GM12878 (cell line): ENCODE measurements around the gene VIPR2. TPM values are rescaled to one million over a fixed set of nuclear protein-coding genes. Genes with fewer than 3 reads are reported as not detected.

Experiments
- ATAC-seq: fragments of 200-7000 bp; cut with Tn5 transposase; 3 replicates; pipeline ENCODE4 v1.9.1; 2020; ENCODE audit warnings: mild to moderate bottlenecking, moderate library complexity
- BruUV-seq: library from RNA; stranded (reverse); fragments of 400-500 nt; replicated peaks from 2 replicates; lab custom pipeline; 2021; lab: Mats Ljungman, UMichigan
- CTCF ChIA-PET: fragments of 300-600 bp; sonication (Branson Sonifier 250); formaldehyde crosslinking; extraction: SDS; loops from one replicate; lab custom pipeline; 2021; ENCODE audit warnings: inconsistent platforms; lab: Yijun Ruan, JAX
- POLR2A ChIA-PET: fragments of 350-600 bp; formaldehyde crosslinking; extraction: SDS; loops from one replicate; lab custom pipeline; 2021; ENCODE audit warnings: inconsistent platforms; lab: Charles Lee
- RAD21 ChIA-PET: fragments of 300-600 bp; sonication (Branson Sonifier 250); formaldehyde crosslinking; loops from one replicate; lab custom pipeline; 2023; ENCODE audit warnings: antibody characterized with exemption; ENCODE audit not compliant: unreplicated experiment; lab: Charles Lee
- SMC1A ChIA-PET: fragments of 300-600 bp; sonication (Branson Sonifier 250); formaldehyde crosslinking; loops from one replicate; lab custom pipeline; 2023; ENCODE audit not compliant: unreplicated experiment, uncharacterized antibody; lab: Charles Lee
- DNase-seq: peaks from one replicate; pipeline ENCODE4 v3.0.0-alpha.2; 2011; ENCODE audit warnings: low read depth, low spot score
- FAIRE-seq: peaks from 3 replicates; lab custom pipeline; 2011; peaks lifted over from hg19 to GRCh38; lab: Jason Lieb, UNC
- H2AFZ ChIP-seq: 2 replicates; pipeline ENCODE4 v1.6.0; 2011; ENCODE audit warnings: low read depth, low read length, control low read depth; ENCODE audit not compliant: control insufficient read depth
- H3K27ac ChIP-seq: 2 replicates; pipeline ENCODE4 v1.5.1; 2011; ENCODE audit warnings: control low read depth; ENCODE audit not compliant: control insufficient read depth, insufficient read depth
- H3K27me3 ChIP-seq, 2 experiments: replicated peaks in 1 of 2; 2 replicates each; pipeline versions ENCODE4 v1.6.0 to v1.6.1; 2011; ENCODE audit warnings: low read length in 1 of 2; ENCODE audit not compliant: control insufficient read depth in 2 of 2, insufficient read depth in 2 of 2
- H3K36me3 ChIP-seq, 2 experiments: 2 replicates each; pipeline ENCODE4 v1.5.1; 2011; ENCODE audit warnings: low read length in 1 of 2; ENCODE audit not compliant: control insufficient read depth in 2 of 2, insufficient read depth in 2 of 2
- H3K4me1 ChIP-seq: 2 replicates; pipeline ENCODE4 v1.6.1; 2011; ENCODE audit warnings: mild to moderate bottlenecking, low read length, moderate library complexity, mixed read lengths; ENCODE audit not compliant: control insufficient read depth, insufficient read depth
- H3K4me2 ChIP-seq: 2 replicates; pipeline ENCODE4 v1.6.0; 2011; ENCODE audit warnings: control low read depth; ENCODE audit not compliant: control insufficient read depth, insufficient read depth
- H3K4me3 ChIP-seq: fragments of 200-600 bp; sonication (generic); 2 replicates; pipeline ENCODE4 v1.5.1; 2016
- H3K79me2 ChIP-seq: 2 replicates; pipeline ENCODE4 v1.6.0; 2011; ENCODE audit warnings: low read length; ENCODE audit not compliant: control insufficient read depth, insufficient read depth
- H3K9ac ChIP-seq: 2 replicates; pipeline ENCODE4 v1.8.0; 2011; ENCODE audit warnings: low read length, control low read depth, mixed read lengths; ENCODE audit not compliant: control insufficient read depth, insufficient read depth
- H3K9me3 ChIP-seq: replicated peaks from 3 replicates; pipeline ENCODE4 v1.5.1; 2011; ENCODE audit warnings: mild to moderate bottlenecking, low read length; ENCODE audit not compliant: control insufficient read depth, insufficient read depth
- H4K20me1 ChIP-seq: 2 replicates; pipeline ENCODE4 v1.6.0; 2011; ENCODE audit not compliant: control insufficient read depth, insufficient read depth
- ASH2L ChIP-seq: fragments of 300-600, 200-600 bp; sonication (generic); IDR thresholded peaks from 2 replicates; pipeline ENCODE4 v1.6.1; 2017; ENCODE audit warnings: low read depth, mild to moderate bottlenecking, borderline replicate concordance
- ETV6 ChIP-seq, 2 experiments: fragments of 450-650 bp in 1 of 2; IDR thresholded peaks in 1 of 2; conservative IDR thresholded peaks in 1 of 2; 2 replicates each; pipeline ENCODE4 v1.6.1; 2014; ENCODE audit warnings: antibody characterized with exemption in 1 of 2, borderline replicate concordance in 1 of 2, low read depth in 1 of 2, mild to moderate bottlenecking in 1 of 2, moderate library complexity in 1 of 2
- HCFC1 ChIP-seq: fragments of 150-350 bp; IDR thresholded peaks from 2 replicates; pipeline ENCODE4 v1.6.1; 2014; ENCODE audit warnings: low read length
- HSF1 ChIP-seq: fragments of 150-350 bp; IDR thresholded peaks from 2 replicates; pipeline ENCODE4 v1.6.1; 2014; ENCODE audit warnings: mild to moderate bottlenecking, low read depth, low read length
- MEF2B ChIP-seq: fragments of 450-650 bp; IDR thresholded peaks from 2 replicates; pipeline ENCODE4 v1.6.1; 2018; ENCODE audit warnings: mild to moderate bottlenecking, moderate library complexity; ENCODE audit not compliant: partially characterized antibody, poor library complexity, severe bottlenecking
- MTA2 ChIP-seq: fragments of 450-650 bp; IDR thresholded peaks from 2 replicates; pipeline ENCODE4 v1.6.1; 2016; ENCODE audit warnings: low read depth, mild to moderate bottlenecking, moderate library complexity
- MTA3 ChIP-seq: IDR thresholded peaks from 2 replicates; pipeline ENCODE4 v1.6.1; 2012; ENCODE audit warnings: low read length, inconsistent platforms, borderline replicate concordance
- MYB ChIP-seq: fragments of 150-350 bp; IDR thresholded peaks from 2 replicates; pipeline ENCODE4 v1.6.1; 2014; ENCODE audit warnings: mild to moderate bottlenecking, low read depth, low read length, borderline replicate concordance
- NR2F1 ChIP-seq: fragments of 450-650 bp; conservative IDR thresholded peaks from 2 replicates; pipeline ENCODE4 v1.6.1; 2017; ENCODE audit warnings: mild to moderate bottlenecking
- POLR2A ChIP-seq: IDR thresholded peaks from 2 replicates; pipeline ENCODE4 v1.6.1; 2011; ENCODE audit warnings: low read depth, mild to moderate bottlenecking, low read length
- RELB ChIP-seq: fragments of 450-650 bp; IDR thresholded peaks from 2 replicates; pipeline ENCODE4 v1.6.1; 2017; ENCODE audit warnings: low read depth, mild to moderate bottlenecking, moderate library complexity
- SMC3 ChIP-seq: IDR thresholded peaks from 2 replicates; pipeline ENCODE4 v1.6.1; 2011; ENCODE audit warnings: low read length, improper control_type of control experiment, borderline replicate concordance
- USF1 ChIP-seq: IDR thresholded peaks from 2 replicates; pipeline ENCODE4 v1.6.1; 2011; ENCODE audit warnings: borderline replicate concordance, low read depth, mild to moderate bottlenecking, moderate library complexity, mixed read lengths, low read length; ENCODE audit not compliant: insufficient read depth; ENCODE audit errors: extremely low read length
- ZNF384 ChIP-seq: IDR thresholded peaks from 2 replicates; pipeline ENCODE4 v1.6.1; 2012; ENCODE audit warnings: low read depth, mild to moderate bottlenecking, low read length, improper control_type of control experiment, borderline replicate concordance
- ZNF622 ChIP-seq: fragments of 450-650 bp; IDR thresholded peaks from 2 replicates; pipeline ENCODE4 v1.6.1; 2017; ENCODE audit warnings: mild to moderate bottlenecking, inconsistent platforms
- ZNF687 ChIP-seq: fragments of 450-650 bp; IDR thresholded peaks from 2 replicates; pipeline ENCODE4 v1.6.1; 2017; ENCODE audit warnings: mild to moderate bottlenecking, moderate library complexity
- WGBS: methylation state at CpG from one replicate; pipeline ENCODE4 v1.1.6; 2016; ENCODE audit warnings: low lambda C conversion rate; ENCODE audit not compliant: insufficient replicate concordance, insufficient coverage; ENCODE audit errors: missing lambda C conversion rate; 5-methylcytosine and 5-hydroxymethylcytosine counted together
- in situ Hi-C: fragments of 300-500 bp; cut with MboI; formaldehyde crosslinking; loops from 9 replicates; pipeline ENCODE4 v1.14.3; 2018; ENCODE audit warnings: mixed read lengths
- intact Hi-C: fragments of 100-400 bp; cut with micrococcal nuclease; formaldehyde crosslinking; loops from one replicate; pipeline ENCODE4 v1.14.2; 2022; ENCODE audit not compliant: unreplicated experiment
- polyA plus RNA-seq, 11 experiments: library from polyadenylated mRNA; depleted of rRNA in 4 of 11; unstranded in 6 of 11; stranded (reverse) in 5 of 11; fragments of >200 nt; fragmentation: Nextera tagmentation in 4 of 11; fragmentation: Illumina TruSeq in 1 of 11; extraction: Ambion mirVana in 4 of 11; extraction: Trizol in 1 of 11; gene quantifications; 1 replicate in 1 of 11; 2 replicates in 10 of 11; pipeline versions ENCODE4 v1.2.1 to v1.2.3, GENCODE V29; 2011 to 2016; ENCODE audit warnings: inconsistent platforms in 2 of 11, missing spikeins in 2 of 11, low read depth in 1 of 11
- total RNA-seq, 4 experiments: library from RNA; depleted of rRNA in 3 of 4; stranded (reverse); fragments of >200 nt in 3 of 4; fragmentation: Illumina TruSeq in 1 of 4; extraction: Trizol in 1 of 4; gene quantifications; 2 replicates each; pipeline versions ENCODE4 v1.2.1 to v1.2.3, GENCODE V29; 2013 to 2021

Gene VIPR2
- total and polyA plus RNA-seq, 10 of the 15 experiments (the other 5 are each of a cell fraction or from before 2014, with no cell fraction given): not detected

- no peak for TF ChIP-seq ZNF384
- TF ChIP-seq USF1: no peak
- no peak for TF ChIP-seq NR2F1
- no peak for TF ChIP-seq ASH2L
- no peak for TF ChIP-seq ZNF622
- no peak for TF ChIP-seq ETV6 (conservative IDR thresholded peaks at IDR 0.05 in 1 of 2, IDR thresholded peaks at IDR 0.05 in 1 of 2; ENCODE audit: borderline replicate concordance in 1 of 2, low read depth in 1 of 2)
- TF ChIP-seq POLR2A: no peak
- no peak for TF ChIP-seq MTA2
- TF ChIP-seq, all 136 proteins: peak for 0
Measured at GRCh38 chr7:159020987-159021386, 123.7 kb downstream of the VIPR2 start (continued).

GRCh38 chr7:159019111-159019510 lies 125.6 kb downstream of the VIPR2 start:
- Histone ChIP-seq H4K20me1 (no peaks in the 10 kb centered on the region), H3K9me3 (no peaks in the 10 kb centered on the region; the same call in 2 of the 3 replicates), H2AFZ (no peak overlapping the region), H3K36me3 (no peaks in the 10 kb centered on the region), H3K27me3 (no peaks in the 10 kb centered on the region), H3K79me2 (no peaks in the 10 kb centered on the region), H3K4me1 (no peaks in the 10 kb centered on the region), H3K27ac (no peak overlapping the region), H3K4me2 (no peak overlapping the region), H3K4me3 (no peak overlapping the region), H3K9ac (no peak overlapping the region)
- in situ Hi-C loops: no loop called here
- 30% methylated on average over 5 of the region's 5 CpGs for WGBS
- DNase-seq (no peak), FAIRE-seq (no peak), ATAC-seq (no peak)
- ChIA-PET RAD21 (no interaction called here), SMC1A (no interaction called here), POLR2A (no interaction called here), CTCF (no interaction called here)
- intact Hi-C loops: no loop called here
- BruUV-seq: no TSS peak
- TF ChIP-seq HCFC1: no peak
- no peak for TF ChIP-seq RELB
- no peak for TF ChIP-seq SMC3
- TF ChIP-seq MYB: no peak
- no peak for TF ChIP-seq ZNF687
- no peak for TF ChIP-seq HSF1
- TF ChIP-seq MTA3: no peak
- no peak for TF ChIP-seq MEF2B
